OCI-LY1 (cell line): Measurements from ENCODE around the gene KCNT2.
"Not testable (repeated sequence)": the region's sequence is repeated elsewhere in the genome, so short reads cannot be mapped to it uniquely, and the experiment has no call there.

Source experiments
- H2AFZ ChIP-seq: fragments of 200-600 bp; sonication (generic), shearing (Covaris generic); 2 replicates; pipeline ENCODE4 v1.6.0; 2014; ENCODE audit warnings: antibody characterized with exemption, mild to moderate bottlenecking, low read length
- H3F3A ChIP-seq: fragments of 200-600 bp; sonication (generic), shearing (Covaris generic); 2 replicates; pipeline ENCODE4 v1.6.0; 2014; ENCODE audit warnings: mild to moderate bottlenecking, antibody characterized with exemption, low read length, moderate library complexity; ENCODE audit not compliant: insufficient read depth
- H3K27ac ChIP-seq: fragments of 200-600 bp; sonication (generic); 2 replicates; pipeline ENCODE4 v1.5.1; 2014; ENCODE audit warnings: low read length, mixed run types, mild to moderate bottlenecking, low read depth; ENCODE audit not compliant: poor library complexity, severe bottlenecking
- H3K27me3 ChIP-seq: fragments of 200-600 bp; sonication (generic); 2 replicates; pipeline ENCODE4 v1.6.0; 2014; ENCODE audit warnings: antibody characterized with exemption, mild to moderate bottlenecking, low read length, moderate library complexity; ENCODE audit not compliant: insufficient read depth
- H3K36me3 ChIP-seq: fragments of 200-600 bp; sonication (generic); 2 replicates; pipeline ENCODE4 v1.6.1; 2014; ENCODE audit warnings: mild to moderate bottlenecking, antibody characterized with exemption, low read length, moderate library complexity, mixed read lengths; ENCODE audit not compliant: insufficient read depth
- H3K4me1 ChIP-seq: fragments of 200-600 bp; sonication (generic); 2 replicates; pipeline ENCODE4 v1.5.1; 2014; ENCODE audit warnings: mild to moderate bottlenecking, low read length, moderate library complexity; ENCODE audit not compliant: insufficient read depth, severe bottlenecking
- H3K4me2 ChIP-seq: fragments of 200-600 bp; sonication (generic), shearing (Covaris generic); 2 replicates; pipeline ENCODE4 v1.6.1; 2014; ENCODE audit warnings: low read length
- H3K4me3 ChIP-seq: fragments of 200-600 bp; sonication (generic); 2 replicates; pipeline ENCODE4 v1.5.1; 2014; ENCODE audit warnings: low read length, low read depth, mild to moderate bottlenecking, mixed read lengths; ENCODE audit not compliant: poor library complexity, severe bottlenecking
- H3K79me2 ChIP-seq: fragments of 200-600 bp; shearing (Covaris generic); 2 replicates; pipeline ENCODE4 v1.6.1; 2016; ENCODE audit warnings: mixed run types, low read length, mixed read lengths; ENCODE audit not compliant: insufficient read depth
- H3K9ac ChIP-seq: fragments of 200-600 bp; sonication (generic), shearing (Covaris generic); 2 replicates; pipeline ENCODE4 v1.6.1; 2014; ENCODE audit warnings: mild to moderate bottlenecking, low read length, mixed read lengths
- H3K9me2 ChIP-seq: fragments of 200-600 bp; sonication (generic), shearing (Covaris generic); 2 replicates; pipeline ENCODE4 v1.6.1; 2014; ENCODE audit warnings: low read depth, mild to moderate bottlenecking, low read length, mixed read lengths
- H3K9me3 ChIP-seq: fragments of 200-600 bp; shearing (Covaris generic); 2 replicates; pipeline ENCODE4 v1.6.1; 2014; ENCODE audit warnings: low read length, mixed read lengths
- H4K20me1 ChIP-seq: fragments of 200-600 bp; sonication (generic), shearing (Covaris generic); 2 replicates; pipeline ENCODE4 v1.6.0; 2016; ENCODE audit warnings: mild to moderate bottlenecking, low read length; ENCODE audit not compliant: insufficient read depth
- CTCF ChIP-seq: fragments of 200-600 bp; sonication (generic), shearing (Covaris generic); IDR thresholded peaks from 2 replicates; pipeline ENCODE4 v1.5.1; 2017; ENCODE audit warnings: mild to moderate bottlenecking, antibody characterized with exemption, low read length, moderate library complexity, mixed read lengths
- EZH2 ChIP-seq: fragments of 200-600 bp; sonication (generic), shearing (Covaris generic); IDR thresholded peaks from 2 replicates; pipeline ENCODE4 v1.8.0; 2017; ENCODE audit warnings: borderline replicate concordance, mixed run types, mild to moderate bottlenecking, antibody characterized with exemption, low read length, moderate library complexity, mixed read lengths

The KCNT2 gene

GRCh38 chr1:196515904-196516303 is 92.3 kb downstream of the KCNT2 start:
- no peak overlapping the region for H3K27ac ChIP-seq
- no peaks in the 10 kb centered on the region for H3F3A ChIP-seq
- no peaks in the 10 kb centered on the region for H3K27me3 ChIP-seq
- H3K4me1 ChIP-seq, result no peaks in the 10 kb centered on the region
- no peaks in the 10 kb centered on the region for H3K36me3 ChIP-seq
- H3K79me2 ChIP-seq, result no peaks in the 10 kb centered on the region
- H3K9me2 ChIP-seq, result no peaks in the 10 kb centered on the region; the same call in 1 of the 2 replicates
- H4K20me1 ChIP-seq, result no peaks in the 10 kb centered on the region
- no peak for TF ChIP-seq CTCF
- no peak for TF ChIP-seq EZH2
- no peak overlapping the region for H2AFZ ChIP-seq
- no peak overlapping the region for H3K4me2 ChIP-seq
- no peak overlapping the region for H3K4me3 ChIP-seq
- no peaks in the 10 kb centered on the region for H3K9me3 ChIP-seq
- H3K9ac ChIP-seq, result no peak overlapping the region

GRCh38 chr1:196513821-196514220 is 94.4 kb downstream of the KCNT2 start:
- Histone ChIP-seq H3K9me3 (no peaks in the 10 kb centered on the region), H3K9me2 (no peaks in the 10 kb centered on the region; the same call in 1 of the 2 replicates), H3K36me3 (no peaks in the 10 kb centered on the region), H4K20me1 (no peaks in the 10 kb centered on the region), H3K27ac (no peak overlapping the region), H3K79me2 (no peaks in the 10 kb centered on the region), H3F3A (no peaks in the 10 kb centered on the region), H3K9ac (no peak overlapping the region), H3K4me3 (no peak overlapping the region), H3K4me2 (no peak overlapping the region), H2AFZ (no peak overlapping the region), H3K27me3 (no peaks in the 10 kb centered on the region), H3K4me1 (no peaks in the 10 kb centered on the region)
- TF ChIP-seq CTCF (no peak), EZH2 (no peak)

- H3K9ac ChIP-seq, result no peak overlapping the region
- H3K4me1 ChIP-seq, result no peaks in the 10 kb centered on the region
- H3K9me2 ChIP-seq, result no peaks in the 10 kb centered on the region; the same call in 1 of the 2 replicates
- H3K9me3 ChIP-seq, result no peaks in the 10 kb centered on the region
- no peak overlapping the region for H3K4me2 ChIP-seq
- no peak overlapping the region for H2AFZ ChIP-seq
- H3K79me2 ChIP-seq, result no peaks in the 10 kb centered on the region
- no peaks in the 10 kb centered on the region for H3K36me3 ChIP-seq
- TF ChIP-seq EZH2 (no peak), CTCF (no peak)
- H3K4me3 ChIP-seq, result no peak overlapping the region
- no peaks in the 10 kb centered on the region for H3K27me3 ChIP-seq
- H3F3A ChIP-seq, result no peaks in the 10 kb centered on the region
- H3K27ac ChIP-seq, result no peak overlapping the region
- H4K20me1 ChIP-seq, result no peaks in the 10 kb centered on the region
Observed at GRCh38 chr1:196510451-196510850, 97.8 kb downstream of the KCNT2 start.

- not testable (repeated sequence) for H3K4me1 ChIP-seq, H3K36me3 ChIP-seq, H3K9me2 ChIP-seq, H2AFZ ChIP-seq, H3K4me2 ChIP-seq, H3K27ac ChIP-seq, H3F3A ChIP-seq, H3K9ac ChIP-seq, H4K20me1 ChIP-seq, H3K27me3 ChIP-seq, H3K9me3 ChIP-seq, H3K4me3 ChIP-seq, H3K79me2 ChIP-seq
Observed at GRCh38 chr1:196504224-196504623, 104.0 kb downstream of the KCNT2 start.
